Hepatocyte (in vitro differentiated cells): Measurements from ENCODE around the gene POLR2I. TPM values are rescaled to one million over a fixed set of nuclear protein-coding genes. Genes with fewer than 3 reads are reported as not detected.

ENCODE experiments used
- DNase-seq: peaks from one replicate; pipeline ENCODE4 v3.0.0-alpha.2; 2016; ENCODE audit warnings: low spot score
- H2AFZ ChIP-seq: fragments of 200-600 bp; sonication (generic); 2 replicates; pipeline ENCODE4 v1.6.0; 2016; ENCODE audit warnings: antibody characterized with exemption, mild to moderate bottlenecking
- H3K27ac ChIP-seq: fragments of 200-600 bp; sonication (generic); 2 replicates; pipeline ENCODE4 v1.5.1; 2016; ENCODE audit warnings: mild to moderate bottlenecking
- H3K27me3 ChIP-seq: fragments of 200-600 bp; sonication (generic); 2 replicates; pipeline ENCODE4 v1.6.1; 2016
- H3K36me3 ChIP-seq: fragments of 200-600 bp; sonication (generic); replicated peaks from 2 replicates; pipeline ENCODE4 v1.5.1; 2016; ENCODE audit warnings: low read depth; ENCODE audit not compliant: insufficient read depth
- H3K4me1 ChIP-seq: fragments of 200-600 bp; sonication (generic); 2 replicates; pipeline ENCODE4 v1.5.1; 2016; ENCODE audit warnings: mild to moderate bottlenecking, moderate library complexity; ENCODE audit not compliant: insufficient read depth
- H3K4me2 ChIP-seq: fragments of 200-600 bp; sonication (generic); 2 replicates; pipeline ENCODE4 v1.6.0; 2016
- H3K4me3 ChIP-seq: fragments of 200-600 bp; sonication (generic); 2 replicates; pipeline ENCODE4 v1.5.1; 2016; ENCODE audit warnings: mild to moderate bottlenecking
- H3K79me2 ChIP-seq: fragments of 200-600 bp; sonication (generic); 2 replicates; pipeline ENCODE4 v1.6.0; 2017; ENCODE audit warnings: mild to moderate bottlenecking
- H3K9me2 ChIP-seq: fragments of 200-600 bp; sonication (generic); replicated peaks from 2 replicates; pipeline ENCODE4 v1.6.0; 2017; ENCODE audit warnings: mild to moderate bottlenecking; ENCODE audit not compliant: insufficient read depth
- H3K9me3 ChIP-seq: fragments of 200-600 bp; sonication (generic); 2 replicates; pipeline ENCODE4 v1.5.1; 2016; ENCODE audit warnings: low read depth, mild to moderate bottlenecking
- H4K20me1 ChIP-seq: fragments of 200-600 bp; sonication (generic); 2 replicates; pipeline ENCODE4 v1.6.0; 2016; ENCODE audit warnings: mild to moderate bottlenecking; ENCODE audit not compliant: insufficient read depth, poor library complexity, severe bottlenecking
- EZH2 ChIP-seq: fragments of 200-600 bp; sonication (generic); IDR thresholded peaks from 2 replicates; pipeline ENCODE4 v1.6.1; 2016; ENCODE audit warnings: antibody characterized with exemption, mild to moderate bottlenecking, borderline replicate concordance
- EZH2phosphoT487 ChIP-seq: fragments of 200-600 bp; sonication (generic); IDR thresholded peaks from one replicate; pipeline ENCODE4 v1.6.1; 2018; ENCODE audit warnings: antibody characterized with exemption, mild to moderate bottlenecking, low read depth, moderate library complexity; ENCODE audit not compliant: unreplicated experiment, severe bottlenecking
- WGBS: methylation state at CpG from one replicate; pipeline ENCODE4 v1.1.6; 2016; ENCODE audit warnings: low lambda C conversion rate; ENCODE audit errors: missing lambda C conversion rate; 5-methylcytosine and 5-hydroxymethylcytosine counted together
- polyA plus RNA-seq: library from polyadenylated mRNA; unstranded; fragments of >200 nt; fragmentation: Nextera tagmentation; extraction: Ambion mirVana; gene quantifications from 2 replicates; pipeline ENCODE4 v1.2.1, GENCODE V29; 2016
- total RNA-seq: library from RNA; depleted of rRNA; stranded (reverse); fragments of >200 nt; gene quantifications from 2 replicates; pipeline ENCODE4 v1.2.3, GENCODE V29; 2014
- TF ChIP-seq, protein P1 (sequence below): fragments of 200-600 bp; sonication (generic); IDR thresholded peaks from 2 replicates; pipeline ENCODE4 v1.5.1; 2016; ENCODE audit warnings: antibody characterized with exemption, mild to moderate bottlenecking; ENCODE audit not compliant: poor library complexity

The POLR2I gene
- total and polyA plus RNA-seq, 2 experiments from 2014 or later: 19.3 to 115 TPM

DNA sequence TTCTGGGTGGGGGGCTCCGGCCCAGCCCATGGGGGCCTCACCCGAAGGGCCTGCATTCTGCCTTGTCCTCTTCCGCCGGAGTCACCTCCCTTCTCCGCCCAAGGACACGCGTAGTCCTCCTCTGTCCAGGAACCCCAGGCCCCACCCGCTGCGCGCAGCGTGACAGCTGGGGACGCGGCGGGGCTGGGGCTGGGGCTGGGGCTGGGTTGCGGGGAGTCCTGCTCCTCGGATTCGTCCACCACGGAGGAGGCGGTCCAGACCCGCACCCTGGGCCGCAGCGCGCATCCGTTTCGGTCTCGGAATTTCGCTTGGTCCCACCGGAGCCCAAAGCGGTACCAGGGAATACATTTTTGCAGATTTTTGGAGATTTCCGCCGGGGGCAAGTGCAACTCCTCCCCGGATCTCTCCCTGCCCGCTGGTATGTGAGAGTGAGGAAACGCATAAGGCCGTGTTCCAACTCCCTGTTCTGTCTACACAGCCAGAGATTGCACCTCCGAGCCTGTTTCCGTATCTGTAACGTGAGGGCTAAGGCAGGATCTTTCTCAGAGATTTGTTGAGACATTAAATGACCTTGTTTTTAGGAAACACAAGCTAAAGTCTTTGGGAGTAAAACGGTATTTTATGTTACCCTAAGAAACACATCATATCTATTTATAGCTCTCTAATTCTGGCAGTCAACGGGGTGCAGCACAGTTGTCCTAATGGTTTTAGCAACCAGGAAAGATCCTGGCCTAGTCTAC, 37.8 kb upstream of the POLR2I start, which contains the start of gene COX7A1:
Gene COX7A1 (minus strand): TSS at position 96 of the 740 bp plus-strand sequence. CDS start 40 bp downstream, at position 56.
- H3K27me3 ChIP-seq: no peaks in the 10 kb centered on the region
- H3K27ac ChIP-seq: no peak within 1 kb of the TSS
- no peaks in the 10 kb centered on the region for H3K4me1 ChIP-seq
- no peak within 1 kb of the TSS for H3K4me2 ChIP-seq
- H3K79me2 ChIP-seq: no peaks in the 10 kb centered on the region
- H4K20me1 ChIP-seq: no peaks in the 10 kb centered on the region
- WGBS: 96% methylated on average over 31 of the region's 40 CpGs
- no peaks in the 10 kb centered on the region for H3K9me3 ChIP-seq
- no peak for DNase-seq
- no peak within 1 kb of the TSS for H2AFZ ChIP-seq
- no peaks in the 10 kb centered on the region for H3K9me2 ChIP-seq
- no peaks in the 10 kb centered on the region for H3K36me3 ChIP-seq
- no peak within 1 kb of the TSS for H3K4me3 ChIP-seq
- TF ChIP-seq EZH2phosphoT487: no peak
- no peak for TF ChIP-seq EZH2
- TF ChIP-seq, protein P1, sequence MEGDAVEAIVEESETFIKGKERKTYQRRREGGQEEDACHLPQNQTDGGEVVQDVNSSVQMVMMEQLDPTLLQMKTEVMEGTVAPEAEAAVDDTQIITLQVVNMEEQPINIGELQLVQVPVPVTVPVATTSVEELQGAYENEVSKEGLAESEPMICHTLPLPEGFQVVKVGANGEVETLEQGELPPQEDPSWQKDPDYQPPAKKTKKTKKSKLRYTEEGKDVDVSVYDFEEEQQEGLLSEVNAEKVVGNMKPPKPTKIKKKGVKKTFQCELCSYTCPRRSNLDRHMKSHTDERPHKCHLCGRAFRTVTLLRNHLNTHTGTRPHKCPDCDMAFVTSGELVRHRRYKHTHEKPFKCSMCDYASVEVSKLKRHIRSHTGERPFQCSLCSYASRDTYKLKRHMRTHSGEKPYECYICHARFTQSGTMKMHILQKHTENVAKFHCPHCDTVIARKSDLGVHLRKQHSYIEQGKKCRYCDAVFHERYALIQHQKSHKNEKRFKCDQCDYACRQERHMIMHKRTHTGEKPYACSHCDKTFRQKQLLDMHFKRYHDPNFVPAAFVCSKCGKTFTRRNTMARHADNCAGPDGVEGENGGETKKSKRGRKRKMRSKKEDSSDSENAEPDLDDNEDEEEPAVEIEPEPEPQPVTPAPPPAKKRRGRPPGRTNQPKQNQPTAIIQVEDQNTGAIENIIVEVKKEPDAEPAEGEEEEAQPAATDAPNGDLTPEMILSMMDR: no peak

DNA sequence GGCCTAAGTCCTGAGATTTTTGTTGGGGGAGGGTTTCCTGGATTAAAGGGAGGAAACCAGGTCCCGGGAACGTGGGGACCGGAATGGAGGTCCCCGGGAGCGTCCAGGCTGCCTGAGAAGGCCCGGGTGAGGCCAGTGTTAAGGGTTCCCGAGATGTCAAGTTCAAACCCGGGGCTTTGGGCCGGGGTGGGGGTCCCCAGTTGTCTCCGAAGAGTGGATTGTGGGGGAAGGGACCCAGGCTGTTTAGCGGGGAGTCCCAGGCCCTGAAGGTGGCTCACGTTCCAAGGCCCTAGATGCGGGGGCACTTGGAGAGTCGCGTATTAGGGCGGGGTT, 37.3 kb upstream of the POLR2I start:
- H3K4me3 ChIP-seq: no peak overlapping the region
- no peak overlapping the region for H3K27ac ChIP-seq
- H3K4me2 ChIP-seq: no peak overlapping the region
- H3K36me3 ChIP-seq: no peaks in the 10 kb centered on the region
- DNase-seq: no peak
- no peak overlapping the region for H2AFZ ChIP-seq
- WGBS: 98% methylated on average over 15 of the region's 16 CpGs
- H3K4me1 ChIP-seq: no peaks in the 10 kb centered on the region
- TF ChIP-seq, protein P1: no peak
- TF ChIP-seq EZH2phosphoT487 (no peak), EZH2 (no peak)
- no peaks in the 10 kb centered on the region for H3K9me2 ChIP-seq
- no peaks in the 10 kb centered on the region for H4K20me1 ChIP-seq
- H3K9me3 ChIP-seq: no peaks in the 10 kb centered on the region
- no peaks in the 10 kb centered on the region for H3K27me3 ChIP-seq
- H3K79me2 ChIP-seq: no peaks in the 10 kb centered on the region

DNA sequence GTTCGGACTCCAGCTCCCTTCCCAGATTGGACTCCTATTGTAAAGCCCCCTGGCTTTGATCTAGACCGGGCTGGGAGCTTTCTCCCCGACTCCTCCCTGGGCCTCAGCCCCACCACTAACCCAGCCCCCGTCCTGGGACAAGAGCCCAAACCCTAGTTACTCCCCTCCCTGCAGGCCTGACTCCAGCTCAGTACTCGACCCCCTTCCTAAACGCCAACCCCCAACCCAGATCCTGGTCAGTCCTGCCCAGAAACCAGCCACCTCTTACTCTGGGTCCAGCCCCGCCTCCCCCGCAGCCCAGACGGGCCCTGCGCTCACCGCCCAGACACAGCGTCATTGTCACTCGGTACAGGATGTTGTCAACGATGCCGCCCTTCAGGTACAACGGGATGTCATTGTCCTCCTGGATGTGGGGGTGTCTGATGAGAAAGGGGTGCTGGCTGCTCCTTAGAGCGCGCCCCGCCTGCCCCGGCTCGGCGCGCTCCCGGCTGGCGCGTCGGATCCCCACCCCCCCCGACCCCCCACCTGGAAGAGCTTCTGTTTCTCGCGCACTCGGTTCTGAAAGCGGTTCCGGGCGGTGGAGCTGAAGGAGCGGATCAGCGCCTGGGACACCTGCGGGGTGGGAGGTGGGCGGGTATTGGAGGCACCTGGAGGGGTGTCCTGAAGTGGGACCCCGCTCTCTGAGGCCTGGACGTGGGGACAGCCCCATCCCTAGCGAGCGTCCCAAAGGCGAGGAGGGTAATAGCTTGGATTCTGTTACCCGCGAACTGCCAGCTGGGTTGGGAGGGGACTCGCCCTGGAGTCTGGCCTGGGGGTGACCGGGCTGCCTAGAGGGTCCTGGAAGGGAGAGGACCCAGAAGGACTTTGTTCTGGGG, 36.7 kb upstream of the POLR2I start:
- TF ChIP-seq EZH2phosphoT487: no peak
- TF ChIP-seq EZH2: no peak
- TF ChIP-seq, protein P1: no peak
- no peaks in the 10 kb centered on the region for H3K36me3 ChIP-seq
- no peak overlapping the region for H2AFZ ChIP-seq
- no peaks in the 10 kb centered on the region for H3K79me2 ChIP-seq
- WGBS: 96% methylated on average over 39 of the region's 47 CpGs
- H3K4me1 ChIP-seq: no peaks in the 10 kb centered on the region
- no peak overlapping the region for H3K4me2 ChIP-seq
- no peak overlapping the region for H3K27ac ChIP-seq
- H3K4me3 ChIP-seq: no peak overlapping the region
- no peaks in the 10 kb centered on the region for H3K9me2 ChIP-seq
- H3K27me3 ChIP-seq: no peaks in the 10 kb centered on the region
- DNase-seq: no peak
- no peaks in the 10 kb centered on the region for H3K9me3 ChIP-seq
- H4K20me1 ChIP-seq: no peaks in the 10 kb centered on the region
